Measurements from ENCODE around the gene ALDH1L2.

ALDH1L2 gene

DNA sequence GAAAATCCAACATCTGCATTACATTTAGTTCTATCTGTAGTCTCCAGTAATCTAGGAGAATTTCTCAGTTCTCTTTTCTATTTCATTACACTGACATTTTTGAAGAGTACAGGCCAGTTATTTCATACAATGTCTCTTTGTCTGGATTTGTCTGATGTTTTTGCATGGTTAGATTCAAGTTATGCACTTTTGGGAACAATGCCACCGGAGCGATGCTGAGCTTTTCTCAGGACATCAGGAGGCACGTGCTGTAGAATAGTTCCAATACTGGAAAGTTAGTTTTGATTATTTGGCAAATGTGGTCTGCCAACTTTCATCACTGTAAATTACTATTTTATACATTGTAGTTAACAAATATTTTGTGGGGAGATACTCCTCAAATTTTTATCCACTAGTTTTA is 43.1 kb downstream of the ALDH1L2 start:
- Histone ChIP-seq H3K9me3 (ENCODE audit: severe bottlenecking) (no peaks in the 10 kb centered on the region), H3K4me3 (ENCODE audit: severe bottlenecking) (no peak overlapping the region), H3K36me3 (ENCODE audit: low read depth) (no peaks in the 10 kb centered on the region), H3K27me3 (ENCODE audit: insufficient read depth, poor library complexity, severe bottlenecking) (no peaks in the 10 kb centered on the region), H3K4me1 (ENCODE audit: insufficient read depth, poor library complexity, severe bottlenecking) (peaks cover 19% of the 10 kb centered on the region), H3K27ac (ENCODE audit: poor library complexity, severe bottlenecking) (no peak overlapping the region)
- ATAC-seq (ENCODE audit: low read depth) (no peak), DNase-seq (ENCODE audit: low spot score) (no peak)
- no peak for TF ChIP-seq CTCF (IDR thresholded peaks at IDR 0.05; ENCODE audit: poor library complexity, severe bottlenecking)

DNA sequence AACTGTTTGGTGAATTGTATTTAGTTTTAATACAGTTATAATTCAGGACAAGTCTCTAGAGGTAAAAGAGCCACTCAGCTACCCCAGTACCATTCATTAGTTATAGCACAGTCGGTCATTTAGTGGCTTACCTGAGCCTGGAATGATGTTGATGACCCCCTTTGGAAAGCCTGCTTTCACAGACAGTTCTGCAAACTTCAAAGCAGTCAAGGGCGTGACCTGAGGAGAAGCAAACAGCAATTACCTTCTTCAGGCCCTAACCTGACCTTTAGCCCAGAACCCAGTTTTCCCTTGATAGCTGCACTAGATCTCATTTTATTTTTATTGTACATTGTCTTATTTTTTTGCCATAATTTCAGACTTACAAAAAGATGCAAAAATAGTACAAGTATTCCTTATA is 43.8 kb downstream of the ALDH1L2 start:
- Histone ChIP-seq H3K27me3 (ENCODE audit: insufficient read depth, poor library complexity, severe bottlenecking) (no peaks in the 10 kb centered on the region), H3K36me3 (ENCODE audit: low read depth) (no peaks in the 10 kb centered on the region), H3K4me1 (ENCODE audit: insufficient read depth, poor library complexity, severe bottlenecking) (peaks cover 19% of the 10 kb centered on the region), H3K27ac (ENCODE audit: poor library complexity, severe bottlenecking) (no peak overlapping the region), H3K4me3 (ENCODE audit: severe bottlenecking) (no peak overlapping the region), H3K9me3 (ENCODE audit: severe bottlenecking) (no peaks in the 10 kb centered on the region)
- ATAC-seq (ENCODE audit: low read depth) (no peak), DNase-seq (ENCODE audit: low spot score) (no peak)
- TF ChIP-seq CTCF (IDR thresholded peaks at IDR 0.05; ENCODE audit: poor library complexity, severe bottlenecking) = no peak

DNA sequence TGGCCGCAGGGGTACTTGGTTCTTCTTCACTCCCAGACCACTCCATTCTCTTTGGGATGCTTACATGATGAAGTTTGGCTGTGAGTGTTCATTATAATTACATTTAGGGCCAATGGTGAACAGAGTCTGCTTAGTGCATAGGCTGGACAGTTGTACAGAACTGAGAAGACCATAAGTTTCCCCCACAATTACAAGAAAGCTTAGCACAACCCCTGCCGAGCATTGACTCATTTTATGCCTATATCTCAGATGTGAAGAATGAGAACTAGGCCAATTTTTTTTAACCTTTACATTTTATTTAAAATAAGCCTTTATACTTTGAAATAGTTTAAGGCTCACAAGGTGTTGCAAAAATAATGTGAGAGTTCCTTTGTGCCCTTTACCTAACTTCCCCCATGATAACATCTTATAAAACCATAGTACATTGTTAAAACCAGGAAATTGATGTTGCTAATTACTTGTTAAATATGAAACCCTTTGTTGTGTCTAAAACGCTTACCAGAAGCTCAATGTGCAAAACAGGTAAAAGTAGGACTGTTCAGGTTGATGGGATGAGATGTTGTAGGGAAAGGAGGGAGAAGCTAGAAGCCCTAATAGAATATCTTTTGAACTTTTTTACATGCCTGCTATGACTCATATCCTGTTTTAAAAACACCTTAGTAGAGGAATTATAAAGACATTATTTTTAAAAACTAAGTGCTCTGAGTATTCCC is 47.2 kb downstream of the ALDH1L2 start:
- Histone ChIP-seq H3K27me3 (ENCODE audit: insufficient read depth, poor library complexity, severe bottlenecking) (no peaks in the 10 kb centered on the region), H3K9me3 (ENCODE audit: severe bottlenecking) (no peaks in the 10 kb centered on the region), H3K27ac (ENCODE audit: poor library complexity, severe bottlenecking) (peak overlapping the region; percentile 19), H3K36me3 (ENCODE audit: low read depth) (no peaks in the 10 kb centered on the region), H3K4me1 (ENCODE audit: insufficient read depth, poor library complexity, severe bottlenecking) (peaks cover 19% of the 10 kb centered on the region), H3K4me3 (ENCODE audit: severe bottlenecking) (no peak overlapping the region)
- peak; percentile 38; the same call in 1 of the 3 replicates for ATAC-seq (ENCODE audit: low read depth)
- no peak for TF ChIP-seq CTCF (IDR thresholded peaks at IDR 0.05; ENCODE audit: poor library complexity, severe bottlenecking)
- DNase-seq (ENCODE audit: low spot score) = no peak

DNA sequence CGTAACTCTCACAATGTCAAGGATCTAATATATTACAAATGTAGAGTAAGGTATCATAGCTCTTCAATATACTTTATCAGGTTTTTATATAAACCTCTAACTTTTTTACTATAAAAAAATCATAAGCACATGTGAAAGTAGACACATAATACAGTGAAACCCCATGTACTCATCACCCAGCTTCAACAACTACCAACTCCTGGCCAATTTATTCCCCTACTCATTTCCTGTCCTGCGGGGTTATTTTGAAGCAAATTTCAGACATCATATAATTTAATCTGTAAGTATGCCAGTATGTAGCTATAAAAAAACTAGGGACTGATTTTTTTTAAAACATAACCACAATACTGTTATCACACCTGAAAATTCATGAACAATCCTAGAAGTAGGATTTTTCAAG is 50.4 kb downstream of the ALDH1L2 start:
- H3K36me3 ChIP-seq (ENCODE audit: low read depth) = no peaks in the 10 kb centered on the region
- no peak for ATAC-seq (ENCODE audit: low read depth)

More for the DNA sequence above, 50.4 kb downstream of the ALDH1L2 start:
- no peaks in the 10 kb centered on the region for H3K9me3 ChIP-seq (ENCODE audit: severe bottlenecking)
- no peak overlapping the region for H3K27ac ChIP-seq (ENCODE audit: poor library complexity, severe bottlenecking)
- H3K4me3 ChIP-seq (ENCODE audit: severe bottlenecking) = no peak overlapping the region
- DNase-seq (ENCODE audit: low spot score) = no peak
- TF ChIP-seq CTCF (IDR thresholded peaks at IDR 0.05; ENCODE audit: poor library complexity, severe bottlenecking) = no peak
- H3K27me3 ChIP-seq (ENCODE audit: insufficient read depth, poor library complexity, severe bottlenecking) = no peaks in the 10 kb centered on the region
- peaks cover 14% of the 10 kb centered on the region for H3K4me1 ChIP-seq (ENCODE audit: insufficient read depth, poor library complexity, severe bottlenecking)
